GM12873 (cell line): ENCODE data around the gene PLPPR3.

Experiments used
- TF ChIP-seq, protein P1 (sequence below): IDR thresholded peaks from 2 replicates; pipeline ENCODE4 v1.5.1; 2012; ENCODE audit warnings: low read depth, mild to moderate bottlenecking, moderate library complexity, low read length, control low read depth; ENCODE audit not compliant: insufficient read depth; ENCODE audit errors: missing control alignments

PLPPR3 gene

DNA sequence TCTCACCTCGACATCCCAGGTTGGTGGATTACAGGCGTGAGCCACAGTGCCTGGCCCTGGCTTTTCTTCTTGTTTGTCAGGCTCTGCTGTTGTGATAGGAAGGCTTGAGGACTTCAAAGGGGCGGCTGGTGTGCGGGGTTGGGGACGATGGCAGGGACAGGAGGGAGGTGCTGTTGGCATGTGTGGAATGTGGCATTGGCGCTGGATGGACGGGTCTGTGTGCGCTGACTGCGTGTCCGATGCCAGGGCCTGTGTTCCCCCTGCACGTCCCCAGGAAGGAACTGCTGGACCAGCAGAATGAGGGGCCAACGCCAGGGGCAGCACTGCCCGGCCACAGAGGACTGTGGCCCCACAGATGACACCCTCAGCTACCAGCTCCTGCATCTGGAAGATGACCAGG lies 37.2 kb downstream of the PLPPR3 start:
- TF ChIP-seq, protein P1, sequence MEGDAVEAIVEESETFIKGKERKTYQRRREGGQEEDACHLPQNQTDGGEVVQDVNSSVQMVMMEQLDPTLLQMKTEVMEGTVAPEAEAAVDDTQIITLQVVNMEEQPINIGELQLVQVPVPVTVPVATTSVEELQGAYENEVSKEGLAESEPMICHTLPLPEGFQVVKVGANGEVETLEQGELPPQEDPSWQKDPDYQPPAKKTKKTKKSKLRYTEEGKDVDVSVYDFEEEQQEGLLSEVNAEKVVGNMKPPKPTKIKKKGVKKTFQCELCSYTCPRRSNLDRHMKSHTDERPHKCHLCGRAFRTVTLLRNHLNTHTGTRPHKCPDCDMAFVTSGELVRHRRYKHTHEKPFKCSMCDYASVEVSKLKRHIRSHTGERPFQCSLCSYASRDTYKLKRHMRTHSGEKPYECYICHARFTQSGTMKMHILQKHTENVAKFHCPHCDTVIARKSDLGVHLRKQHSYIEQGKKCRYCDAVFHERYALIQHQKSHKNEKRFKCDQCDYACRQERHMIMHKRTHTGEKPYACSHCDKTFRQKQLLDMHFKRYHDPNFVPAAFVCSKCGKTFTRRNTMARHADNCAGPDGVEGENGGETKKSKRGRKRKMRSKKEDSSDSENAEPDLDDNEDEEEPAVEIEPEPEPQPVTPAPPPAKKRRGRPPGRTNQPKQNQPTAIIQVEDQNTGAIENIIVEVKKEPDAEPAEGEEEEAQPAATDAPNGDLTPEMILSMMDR: no peak

DNA sequence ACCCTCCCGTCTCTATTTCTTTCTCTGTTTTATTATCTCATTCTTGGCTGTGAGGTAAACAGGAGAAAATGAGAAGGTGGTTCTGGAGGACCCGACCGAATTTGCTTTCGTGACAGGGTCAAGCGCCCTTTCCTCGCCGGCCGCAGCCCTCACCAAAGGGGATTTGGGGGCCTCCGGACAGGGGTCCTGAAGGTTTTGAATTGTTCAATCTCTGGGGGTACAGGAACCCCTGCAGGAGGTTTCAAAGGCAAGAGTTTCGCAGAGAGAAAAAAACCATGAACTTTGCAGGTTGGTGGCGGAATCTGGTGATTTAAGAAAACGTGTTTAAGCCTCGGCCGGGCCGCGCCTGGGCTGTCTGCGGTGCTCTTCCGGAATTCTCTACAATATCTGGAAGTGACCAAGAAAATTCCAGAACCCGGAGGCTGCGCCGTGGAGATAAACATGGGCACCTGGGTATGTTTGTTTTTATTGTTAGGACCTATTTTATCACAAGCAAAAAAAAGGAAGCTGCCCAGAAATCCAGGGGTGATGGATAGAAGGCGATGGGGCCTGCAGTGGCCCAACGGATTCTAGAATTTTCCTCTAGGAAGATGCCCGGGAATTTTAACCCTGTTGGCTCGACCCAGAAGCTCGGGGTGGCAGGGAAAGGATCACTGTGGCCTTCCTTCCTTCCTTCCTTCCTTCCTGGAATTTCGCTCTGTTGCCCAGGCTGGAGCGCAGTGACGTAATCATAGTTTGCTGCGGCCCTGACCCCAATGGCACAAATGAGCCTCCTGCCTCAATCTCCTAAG lies 38.7 kb downstream of the PLPPR3 start:
- TF ChIP-seq, protein P1: no peak

DNA sequence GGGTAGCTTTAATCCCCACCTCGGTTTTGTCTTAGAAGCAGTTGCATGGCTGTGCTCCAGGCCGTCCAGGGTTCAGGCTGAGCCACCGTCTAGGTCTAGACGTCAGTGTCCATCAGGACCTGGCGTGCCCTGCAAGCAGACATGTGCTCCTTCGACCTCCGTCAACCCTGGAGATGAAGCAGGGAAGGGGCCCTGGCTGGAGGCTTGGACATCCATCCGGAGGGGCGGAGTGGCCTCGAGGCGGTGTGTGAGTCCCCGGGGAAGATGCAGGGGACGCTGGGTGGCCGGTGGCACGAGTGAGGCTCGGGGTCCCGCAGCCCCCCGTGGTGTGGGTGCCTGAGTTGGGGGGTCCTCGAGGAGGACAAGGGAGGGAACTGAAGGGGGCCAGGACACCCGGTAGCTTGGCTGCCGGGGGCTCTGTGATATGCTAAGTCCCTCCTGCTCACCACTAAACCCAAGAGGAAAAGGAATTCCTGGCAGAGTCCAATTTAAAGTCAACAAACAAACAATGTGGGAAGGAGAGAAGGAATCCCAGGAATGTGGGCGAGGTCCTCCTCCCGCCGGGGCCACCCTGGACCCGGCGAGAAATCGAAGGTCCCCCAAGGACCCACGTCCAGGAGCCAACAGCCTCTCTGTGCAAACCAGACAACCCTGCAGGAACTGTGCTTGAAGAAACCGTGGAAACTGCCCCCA lies 39.4 kb downstream of the PLPPR3 start:
- TF ChIP-seq, protein P1: no peak

DNA sequence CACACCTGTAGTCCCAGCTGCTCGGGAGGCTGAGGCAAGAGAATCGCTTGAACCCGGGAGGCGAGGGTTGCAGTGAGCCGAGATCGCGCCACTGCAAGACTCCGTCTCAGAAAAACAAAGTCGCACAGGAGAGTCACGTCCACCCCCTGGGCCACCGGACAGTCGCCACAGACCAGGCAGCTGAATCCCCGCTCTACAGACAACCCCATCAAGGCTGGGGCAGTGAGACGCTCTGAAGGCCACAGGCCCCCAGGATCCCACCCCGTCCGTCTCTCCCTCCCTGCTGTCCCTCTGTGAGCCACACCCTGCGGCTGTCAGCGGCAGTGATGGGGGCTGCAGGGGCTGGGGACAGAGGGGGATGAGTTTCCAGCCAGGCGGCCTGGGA lies 40.0 kb downstream of the PLPPR3 start:
- TF ChIP-seq, protein P1: no peak

DNA sequence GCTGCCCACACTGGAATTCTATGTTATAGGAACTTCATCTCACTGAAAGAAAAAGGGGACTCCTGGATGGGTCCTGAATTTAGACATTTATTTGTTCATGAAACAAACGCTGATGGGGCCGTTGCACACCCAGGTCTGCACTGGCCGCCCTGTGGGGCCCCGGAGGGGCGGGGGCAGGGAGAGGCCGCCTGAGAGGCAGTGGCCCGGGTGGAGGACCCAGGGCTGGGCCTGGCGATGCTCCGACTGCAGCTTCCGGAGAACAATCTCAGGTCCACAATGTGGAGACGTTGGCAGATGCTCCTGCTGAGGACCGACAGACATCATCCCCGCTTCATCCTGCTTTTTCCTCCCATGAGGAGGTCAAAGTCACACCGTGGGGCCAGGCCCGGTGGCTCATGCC lies 40.8 kb downstream of the PLPPR3 start:
- TF ChIP-seq, protein P1: no peak

DNA sequence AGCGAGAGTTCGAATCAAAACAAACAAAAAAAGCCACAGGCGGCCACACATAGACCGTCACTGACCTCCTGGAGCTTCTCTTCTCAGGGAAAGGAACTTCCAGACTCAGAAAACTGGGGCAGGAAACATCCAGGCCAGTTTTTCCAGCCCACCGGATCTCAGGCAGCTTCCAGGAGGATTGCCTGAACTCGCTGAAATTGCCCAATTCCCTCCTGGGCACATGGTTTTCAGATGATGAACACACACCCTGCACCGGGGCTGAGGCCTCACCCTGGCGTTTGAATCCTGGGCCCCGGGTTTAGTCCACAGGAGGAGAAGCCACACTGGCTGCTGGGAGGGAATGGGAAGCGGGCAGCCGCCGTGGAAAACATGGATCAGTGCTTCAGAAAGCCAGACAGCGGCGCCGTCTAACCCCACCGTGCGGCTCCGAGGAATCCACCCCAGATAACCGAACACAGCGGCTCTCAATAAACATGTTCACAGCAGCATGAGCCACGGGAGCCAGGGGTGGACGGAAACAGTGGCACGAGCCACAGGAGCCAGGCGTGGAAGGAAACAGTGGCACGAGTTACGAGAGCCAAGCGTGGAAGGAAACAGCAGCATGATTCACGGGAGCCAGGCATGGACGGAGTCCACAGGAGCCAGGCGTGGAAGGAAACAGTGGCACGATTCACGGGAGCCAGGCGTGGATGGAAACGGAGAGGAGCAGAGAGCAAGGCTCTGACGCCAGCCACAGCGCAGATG lies 42.7 kb downstream of the PLPPR3 start:
- TF ChIP-seq, protein P1: no peak

DNA sequence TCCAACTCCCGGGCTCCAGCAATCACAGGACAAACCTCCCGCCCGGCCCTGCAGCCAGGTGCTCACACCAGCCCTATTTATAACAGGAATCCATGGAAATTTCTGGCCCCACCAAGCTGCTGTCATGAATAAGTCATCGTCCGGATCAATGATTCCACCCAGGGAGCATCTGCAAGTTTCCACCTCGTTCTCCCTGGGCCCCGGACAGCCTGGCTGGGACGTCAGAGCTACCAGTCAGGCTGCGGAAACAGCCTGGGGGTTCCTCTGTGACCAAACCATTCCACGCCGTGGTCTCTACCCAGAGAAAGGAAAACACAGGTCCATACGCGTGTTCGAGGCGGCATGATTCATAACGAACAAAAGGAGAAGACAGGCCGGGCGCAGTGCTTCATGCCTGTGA lies 45.2 kb downstream of the PLPPR3 start:
- TF ChIP-seq, protein P1: no peak
